Lung (tissue), 12 donors: ENCODE measurements around the gene RELA. TPM values are rescaled to one million over a fixed set of nuclear protein-coding genes. Genes with fewer than 3 reads are reported as not detected.

Source experiments
- ATAC-seq: fragments of 200-7000 bp; cut with Tn5 transposase; one replicate; pipeline ENCODE4 v1.9.1; 2020; ENCODE audit warnings: moderate number of reproducible peaks; ENCODE audit not compliant: insufficient read depth, low FRiP score
- DNase-seq, 3 donors: peaks; one replicate each; pipeline ENCODE4 v3.0.0-alpha.2; 2013 to 2017
- H3K27ac ChIP-seq, 2 donors: one replicate each; pipeline ENCODE4 v1.5.1; 2013; ENCODE audit warnings: mild to moderate bottlenecking in 2 of 2, moderate library complexity in 2 of 2, control low read depth in 1 of 2, inconsistent platforms in 1 of 2, low read depth in 1 of 2, low read length in 1 of 2
- H3K27me3 ChIP-seq, 3 donors: one replicate each; pipeline ENCODE4 v1.5.1; 2013; ENCODE audit warnings: low read length in 2 of 3; ENCODE audit not compliant: control insufficient read depth in 3 of 3, insufficient read depth in 3 of 3
- H3K36me3 ChIP-seq, 4 donors: one replicate each; pipeline ENCODE4 v1.5.1; 2013; ENCODE audit warnings: low read length in 4 of 4, mild to moderate bottlenecking in 1 of 4, moderate library complexity in 1 of 4; ENCODE audit not compliant: control insufficient read depth in 4 of 4, insufficient read depth in 4 of 4
- H3K4me1 ChIP-seq, 5 donors: one replicate each; pipeline ENCODE4 v1.5.1; 2013; ENCODE audit warnings: low read length in 5 of 5, mild to moderate bottlenecking in 2 of 5, moderate library complexity in 1 of 5; ENCODE audit not compliant: control insufficient read depth in 5 of 5, insufficient read depth in 5 of 5
- H3K4me3 ChIP-seq: one replicate; pipeline ENCODE4 v1.5.1; 2013; ENCODE audit warnings: mild to moderate bottlenecking, control low read depth, moderate library complexity
- H3K9ac ChIP-seq, 2 donors: one replicate each; pipeline ENCODE4 v1.5.1; 2013; ENCODE audit warnings: low read length in 2 of 2, control low read depth in 1 of 2; ENCODE audit not compliant: insufficient read depth in 1 of 2
- H3K9me3 ChIP-seq, 4 donors: one replicate each; pipeline ENCODE4 v1.5.1; 2013; ENCODE audit warnings: low read length in 3 of 4, mild to moderate bottlenecking in 1 of 4, moderate library complexity in 1 of 4; ENCODE audit not compliant: control insufficient read depth in 4 of 4, insufficient read depth in 3 of 4
- CTCF ChIP-seq: IDR thresholded peaks from 2 replicates; pipeline ENCODE4 v1.5.1; 2012; ENCODE audit warnings: mild to moderate bottlenecking; ENCODE audit errors: control extremely low read depth, extremely low read depth
- WGBS, 2 donors: extraction: QIAGEN DNeasy Blood & Tissue Kit; methylation state at CpG; one replicate each; pipeline ENCODE4 v1.1.7; 2013; 5-methylcytosine and 5-hydroxymethylcytosine counted together
- polyA plus RNA-seq, 2 donors: library from polyadenylated mRNA; stranded (reverse); fragments of 200-250 nt; gene quantifications; one replicate each; pipeline ENCODE4 v1.2.1, GENCODE V29; 2013
- total RNA-seq, 2 donors: library from RNA; depleted of rRNA in 1 of 2; stranded (reverse); fragments of >200 nt in 1 of 2; gene quantifications; one replicate each; pipeline ENCODE4 v1.2.1, GENCODE V29; 2014 to 2021
- donor health status: control.
- donor health status: control.
- donor health status: Bipolar disorder and iron deficiency.
- donor health status: healthy.
- donor health status: DM: yes; HTN: yes; CAD: no.

RELA gene
- total and polyA plus RNA-seq, 4 donors, result 34.8 to 72.6 (median 58.0) TPM

- Histone ChIP-seq H3K36me3 (peaks cover 0 to 64% (median 5%) of the 10 kb centered on the region in 4 donors), H3K9ac (no peak overlapping the region)
These were observed 17.9 kb downstream of the RELA start for GRCh38 chr11:65644837-65645236.

GRCh38 chr11:65643971-65644370 lies 18.7 kb downstream of the RELA start:
- H3K9ac ChIP-seq, result no peak overlapping the region
- no peaks in the 10 kb centered on the region for H3K27me3 ChIP-seq
- 70 to 83% methylated on average over 6 of the region's 6 CpGs for WGBS, 2 donors
- H3K4me3 ChIP-seq, result no peak overlapping the region
- TF ChIP-seq CTCF, result no peak
- peaks cover 0 to 21% (median 0%) of the 10 kb centered on the region in 5 donors for H3K4me1 ChIP-seq
- no peak for ATAC-seq
- DNase-seq, result no peak
- H3K36me3 ChIP-seq, result peaks cover 0 to 55% (median 3%) of the 10 kb centered on the region in 4 donors
- no peak overlapping the region for H3K27ac ChIP-seq
- H3K9me3 ChIP-seq, result no peaks in the 10 kb centered on the region

More at GRCh38 chr11:65644837-65645236, 17.9 kb downstream of the RELA start:
- no peak for ATAC-seq
- DNase-seq, result no peak
- H3K4me1 ChIP-seq, result peaks cover 0 to 18% (median 0%) of the 10 kb centered on the region in 5 donors
- no peak for TF ChIP-seq CTCF
- peak overlapping the region in 1 of 2 donors; percentile 20 for H3K27ac ChIP-seq
- H3K27me3 ChIP-seq, result no peaks in the 10 kb centered on the region
- no peak overlapping the region for H3K4me3 ChIP-seq
- 82 to 94% methylated on average over 11 of the region's 11 CpGs for WGBS, 2 donors
- no peaks in the 10 kb centered on the region for H3K9me3 ChIP-seq

- no peaks in the 10 kb centered on the region for H3K9me3 ChIP-seq
- no peaks in the 10 kb centered on the region for H3K27me3 ChIP-seq
- H3K27ac ChIP-seq, result peak overlapping the region in 1 of 2 donors; percentile 92
- peaks cover 0 to 26% (median 3%) of the 10 kb centered on the region in 5 donors for H3K4me1 ChIP-seq
- no peak for TF ChIP-seq CTCF
- no peak for DNase-seq
- H3K9ac ChIP-seq, result no peak overlapping the region
- no peak for ATAC-seq
- WGBS, 2 donors, result 52 to 59% methylated on average over 49 of the region's 49 CpGs
- no peak overlapping the region for H3K4me3 ChIP-seq
- H3K36me3 ChIP-seq, result peaks cover 0 to 48% (median 3%) of the 10 kb centered on the region in 4 donors
These were observed 20.6 kb downstream of the RELA start for GRCh38 chr11:65642014-65642671.
